ENCODE results near the gene RPTOR.
"Not testable (repeated sequence)": the region's sequence is repeated elsewhere in the genome, so short reads cannot be mapped to it uniquely, and the experiment has no call there.

The RPTOR gene

DNA sequence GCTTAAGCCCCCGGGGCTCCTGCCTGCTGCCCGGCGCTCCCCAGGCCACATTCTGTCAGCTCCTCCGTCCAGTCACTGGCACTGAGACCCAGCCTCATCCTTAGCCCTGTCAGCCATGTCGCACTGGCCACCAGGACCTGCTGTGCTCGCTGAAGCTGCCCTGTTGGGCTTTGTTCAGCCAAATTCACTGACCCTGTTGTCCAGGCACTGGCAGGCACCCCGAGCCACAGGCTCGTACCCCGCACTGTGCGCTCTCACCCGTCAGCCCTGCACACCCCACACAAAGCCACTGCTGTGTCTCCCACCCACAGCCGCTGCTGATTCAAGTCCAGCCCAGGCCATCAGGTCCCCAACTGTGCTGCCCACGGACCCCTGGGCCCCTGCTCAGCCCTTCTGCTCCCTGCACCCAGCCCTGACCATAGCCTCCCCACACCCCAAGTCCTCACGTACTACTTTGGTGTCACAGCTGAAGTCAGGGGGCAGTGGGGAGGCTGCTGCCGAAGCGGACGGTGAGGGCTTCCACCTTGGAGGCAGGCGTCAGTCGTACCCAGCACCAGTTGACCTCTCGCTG lies 315.5 kb downstream of the RPTOR start:
- DNase-seq (ENCODE audit: low read depth in 2 of 2) = no peak

DNA sequence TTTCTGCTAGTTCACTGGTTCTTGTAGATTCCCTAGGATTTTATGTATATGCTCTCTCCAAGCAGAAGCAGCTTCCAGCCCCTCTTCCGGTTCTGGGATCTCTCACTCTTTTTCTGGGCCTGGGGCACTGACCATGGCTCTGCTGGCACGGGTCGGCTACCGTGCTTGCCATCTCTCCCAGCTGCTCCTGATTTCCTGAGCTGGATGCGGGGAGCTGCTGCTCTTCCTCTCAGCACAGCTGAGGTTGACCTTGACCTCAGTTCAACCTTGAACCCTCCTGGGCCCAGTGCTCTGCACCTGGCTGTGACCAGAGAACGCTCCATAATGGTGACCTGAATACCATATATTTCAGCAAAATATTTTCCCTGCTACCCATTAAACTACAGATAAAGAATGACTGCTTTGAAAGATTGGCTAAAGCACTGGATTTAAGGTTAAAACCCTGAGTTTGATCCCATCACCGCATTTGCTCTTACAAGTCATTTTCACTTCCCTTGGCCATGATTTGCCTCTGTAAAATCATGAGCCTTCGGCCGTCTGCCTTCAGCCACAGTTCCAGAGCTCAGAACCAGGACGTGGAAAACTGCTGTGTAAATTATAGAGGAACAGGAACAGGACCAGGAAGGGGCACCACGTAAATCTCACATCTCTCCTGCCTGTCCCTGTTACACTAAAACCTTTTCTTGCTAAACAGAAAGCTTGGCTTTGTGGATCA lies 316.2 kb downstream of the RPTOR start:
- DNase-seq (ENCODE audit: low read depth in 2 of 2) = no peak

GRCh38 chr17:80861418-80861815 lies 316.8 kb downstream of the RPTOR start:
- DNase-seq (ENCODE audit: low read depth in 2 of 2) = no peak

- DNase-seq (ENCODE audit: low read depth in 2 of 2) = no peak
These were observed 317.3 kb downstream of the RPTOR start for GRCh38 chr17:80861892-80862291.

- DNase-seq (ENCODE audit: low read depth in 2 of 2) = no peak
These were observed 317.9 kb downstream of the RPTOR start for GRCh38 chr17:80862481-80862961.

DNA sequence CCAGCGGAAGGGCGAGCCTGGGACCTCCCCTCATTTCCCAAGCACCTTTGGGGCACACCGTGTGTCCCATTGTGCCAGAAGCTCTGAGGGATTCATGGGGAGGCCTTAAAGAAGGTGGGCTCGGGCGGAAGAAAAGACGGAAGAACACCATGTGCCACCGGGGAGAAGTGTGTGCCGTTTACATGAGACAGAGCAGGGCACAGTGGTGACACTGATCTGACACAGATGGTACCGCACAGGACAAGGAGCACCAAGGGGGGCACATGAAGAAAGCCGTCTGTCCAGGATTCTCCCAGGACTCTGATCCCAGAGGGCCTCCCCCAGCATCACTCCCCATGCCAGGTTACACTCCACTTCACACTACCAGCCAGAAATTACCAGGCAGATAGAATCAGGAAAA lies 318.3 kb downstream of the RPTOR start:
- DNase-seq (ENCODE audit: low read depth in 2 of 2) = no peak

DNA sequence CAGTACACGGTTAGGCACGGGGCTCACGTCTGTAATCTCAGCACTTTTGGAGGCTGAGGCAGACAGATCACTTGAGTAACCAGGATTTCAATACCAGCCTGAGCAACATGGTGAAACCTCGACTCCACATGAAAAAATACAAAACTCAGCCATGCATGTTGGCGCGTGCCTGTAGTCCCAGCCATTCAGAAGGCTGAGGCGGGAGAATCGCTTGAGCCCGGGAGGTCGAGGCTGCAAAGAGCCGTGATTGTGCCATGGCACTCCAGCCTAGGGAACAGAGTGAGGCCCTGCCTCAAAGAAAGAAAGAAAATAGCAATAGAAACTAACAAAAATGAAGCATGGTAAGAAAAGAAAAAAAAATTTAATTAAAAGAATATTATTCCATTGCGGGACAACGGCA lies 319.0 kb downstream of the RPTOR start:
- DNase-seq (ENCODE audit: low read depth in 2 of 2) = no peak

DNA sequence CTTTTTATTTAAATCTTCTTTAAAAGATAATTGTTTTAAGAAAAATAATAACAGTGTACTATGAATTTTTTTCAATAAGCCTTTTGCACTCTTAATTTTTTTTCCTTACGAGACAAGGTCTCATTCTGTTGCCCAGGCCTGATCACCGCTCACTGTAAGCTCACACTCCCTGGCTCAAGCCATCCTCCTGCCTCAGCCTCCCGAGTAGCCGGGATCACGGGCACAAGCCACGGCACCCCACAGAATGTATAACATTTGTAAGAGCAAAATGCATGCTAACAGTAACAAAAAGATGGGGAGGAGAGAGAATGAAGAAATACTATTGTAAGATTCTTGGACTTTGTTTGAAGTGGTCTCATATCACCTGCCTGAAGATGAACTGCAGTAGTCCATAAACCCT lies 320.1 kb downstream of the RPTOR start:
- DNase-seq (ENCODE audit: low read depth in 2 of 2) = no peak

DNA sequence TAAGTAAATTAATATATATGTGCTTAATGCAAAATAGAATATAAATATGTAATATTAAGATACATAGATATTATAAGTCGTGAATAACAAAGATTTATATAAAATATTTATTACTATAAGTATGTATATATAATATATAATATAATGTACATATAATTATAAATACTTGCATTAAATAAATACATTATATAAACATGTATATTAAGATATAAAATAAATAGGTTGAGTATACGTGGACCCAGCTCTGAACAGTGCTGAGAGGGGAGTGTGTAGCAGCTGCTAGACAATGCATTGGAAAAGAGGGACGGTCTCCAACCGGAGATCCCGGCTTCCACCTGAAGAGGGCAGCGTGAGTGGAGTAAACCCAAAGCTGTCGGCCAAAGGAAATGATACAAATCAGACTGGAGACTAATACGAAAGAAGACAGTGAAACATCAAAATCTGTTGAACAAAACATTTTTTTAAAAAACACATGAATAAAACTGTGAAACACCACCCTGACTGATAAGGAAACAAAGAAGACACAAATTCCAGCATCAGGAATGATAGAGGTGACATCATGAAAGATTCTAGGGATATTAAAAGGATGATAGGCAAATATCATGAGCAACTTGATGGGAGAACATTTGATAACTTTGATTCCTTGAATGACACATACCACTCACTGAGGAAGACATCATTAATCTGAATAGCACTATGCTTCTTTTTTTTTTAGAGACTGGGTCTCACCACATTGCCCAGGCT lies 321.6 kb downstream of the RPTOR start:
- peak; percentile 20 to 35 for DNase-seq (ENCODE audit: low read depth in 2 of 2)

DNA sequence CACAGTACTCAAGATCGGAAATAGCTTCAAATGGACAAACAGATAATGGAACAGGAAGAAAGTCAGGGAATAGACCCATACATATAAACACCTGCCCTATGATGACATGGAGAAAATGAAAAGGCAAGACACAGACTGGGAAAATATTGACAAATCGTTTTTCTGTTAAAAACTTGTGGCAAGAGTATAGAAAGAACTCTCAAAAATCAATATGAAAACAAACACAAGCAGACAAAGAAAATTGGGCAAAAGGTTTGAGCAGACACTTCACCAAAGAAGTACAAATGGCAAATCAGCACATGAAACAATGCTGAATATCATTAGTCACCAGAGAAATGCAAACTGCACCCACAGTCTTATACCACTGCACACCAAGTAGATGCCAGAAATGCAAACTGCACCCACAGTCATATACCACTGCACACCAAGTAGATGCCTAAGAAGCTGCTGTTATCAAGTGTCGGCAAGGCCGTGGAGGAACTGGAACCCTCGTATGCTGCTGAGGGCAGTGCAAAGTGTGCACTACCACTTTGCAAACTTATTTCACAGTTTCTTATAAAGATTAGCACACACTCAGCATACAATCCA lies 323.5 kb downstream of the RPTOR start:
- no peak for DNase-seq (ENCODE audit: low read depth in 2 of 2)

- DNase-seq (ENCODE audit: low read depth in 2 of 2) = no peak
These were observed 325.0 kb downstream of the RPTOR start for GRCh38 chr17:80869481-80870145.

DNA sequence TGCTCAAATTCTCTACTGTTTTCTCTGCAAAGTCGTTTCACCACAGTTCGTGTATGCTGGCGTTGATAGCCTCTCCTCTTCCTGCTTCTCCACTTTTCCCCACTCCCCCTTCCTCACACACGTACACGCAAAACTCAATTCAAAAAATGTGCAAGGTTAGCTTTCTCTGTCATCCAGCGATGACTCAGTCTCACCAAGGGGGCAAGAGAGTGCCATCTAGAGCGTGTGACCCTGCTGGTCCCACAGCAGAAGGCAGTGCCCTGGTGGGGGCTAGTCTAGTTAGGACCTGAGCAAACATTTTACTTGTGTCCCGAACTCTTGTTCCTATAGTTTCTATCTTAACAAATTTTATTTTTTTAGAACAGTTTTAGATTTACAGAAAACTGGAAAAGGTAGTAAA lies 325.8 kb downstream of the RPTOR start:
- no peak for DNase-seq (ENCODE audit: low read depth in 2 of 2)

GRCh38 chr17:80871341-80871740 lies 326.7 kb downstream of the RPTOR start:
- DNase-seq (ENCODE audit: low read depth in 2 of 2) = no peak

DNA sequence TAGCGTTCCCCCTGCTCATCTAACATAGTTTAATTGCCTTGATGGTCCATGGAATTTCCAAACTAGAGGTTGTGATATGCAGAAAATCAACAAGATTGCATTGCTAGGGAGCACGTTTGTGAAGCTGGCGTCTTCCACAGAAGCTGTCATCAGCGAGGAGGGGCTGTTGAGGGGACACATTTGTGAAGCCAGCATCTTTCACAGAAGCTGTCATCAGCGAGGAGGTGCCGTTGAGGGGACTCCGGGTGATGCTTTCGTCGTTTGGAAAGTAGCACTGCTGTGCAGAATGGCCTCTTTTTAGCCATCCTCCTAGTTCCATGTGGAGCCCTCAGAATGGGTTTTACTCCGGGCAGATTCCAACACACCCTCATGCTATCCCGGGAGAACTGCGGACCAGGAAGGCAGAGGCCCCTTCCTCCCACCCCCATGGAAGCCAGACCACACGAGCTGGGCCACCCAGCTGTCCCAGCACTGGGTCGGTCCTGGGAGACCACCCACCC lies 327.4 kb downstream of the RPTOR start:
- no peak for DNase-seq (ENCODE audit: low read depth in 2 of 2)

- no peak for DNase-seq (ENCODE audit: low read depth in 2 of 2)
These were observed 328.1 kb downstream of the RPTOR start for GRCh38 chr17:80872501-80873306.

DNA sequence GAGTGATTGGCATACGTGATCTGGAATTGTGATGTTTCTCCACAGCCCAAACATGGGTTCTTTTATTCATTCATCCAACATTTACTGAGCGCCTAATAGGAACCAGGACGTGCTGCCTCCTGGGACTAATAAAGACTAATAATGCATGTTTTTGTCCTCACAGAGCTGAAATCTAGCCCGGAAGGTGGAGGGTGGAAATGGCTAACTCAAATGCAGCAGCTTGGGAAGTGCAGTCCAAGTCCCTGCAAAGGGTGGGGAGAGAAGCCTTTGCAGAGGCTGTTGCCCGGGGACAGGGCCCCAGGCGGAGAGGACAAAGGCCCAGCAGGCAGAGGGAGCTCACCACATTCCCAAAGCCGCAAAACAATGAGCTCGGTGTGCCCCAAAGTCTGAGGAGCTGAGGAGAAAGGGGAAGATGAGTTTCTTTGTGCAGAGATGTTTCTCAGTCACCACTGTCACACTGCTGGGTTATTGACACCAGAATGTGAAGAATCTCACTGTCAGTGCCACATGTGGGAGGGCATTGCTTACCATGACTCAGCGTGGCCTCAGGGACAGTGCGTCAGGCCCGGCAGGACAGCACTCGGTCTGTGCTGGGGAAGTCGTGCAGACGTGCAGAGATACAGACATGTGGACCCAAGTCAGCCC lies 328.8 kb downstream of the RPTOR start:
- DNase-seq (ENCODE audit: low read depth in 2 of 2) = no peak

GRCh38 chr17:80874866-80875445 lies 330.3 kb downstream of the RPTOR start:
- DNase-seq (ENCODE audit: low read depth in 2 of 2) = no peak

DNA sequence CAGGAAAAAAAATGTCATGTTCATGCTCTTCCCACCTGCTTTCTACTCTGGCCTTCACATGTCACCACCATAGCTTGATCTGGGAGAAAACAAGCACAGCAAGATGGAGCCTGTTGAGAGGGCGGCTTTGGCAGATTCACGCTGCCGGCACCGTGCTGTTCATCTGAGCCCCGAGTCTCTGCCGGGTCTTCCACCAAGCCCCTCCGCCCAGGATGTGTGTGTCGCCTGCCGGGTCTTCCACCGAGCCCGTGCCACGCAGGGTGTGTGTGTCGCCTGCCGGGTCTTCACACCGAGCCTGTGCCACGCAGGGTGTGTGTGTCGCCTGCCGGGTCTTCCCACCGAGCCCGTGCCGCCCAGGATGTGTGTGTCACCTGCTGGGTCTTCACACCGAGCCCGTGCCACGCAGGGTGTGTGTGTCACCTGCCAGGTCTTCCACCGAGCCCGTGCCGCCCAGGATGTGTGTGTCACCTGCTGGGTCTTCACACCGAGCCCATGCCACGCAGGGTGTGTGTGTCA lies 330.9 kb downstream of the RPTOR start:
- not testable (repeated sequence) for DNase-seq (ENCODE audit: low read depth in 2 of 2)

DNA sequence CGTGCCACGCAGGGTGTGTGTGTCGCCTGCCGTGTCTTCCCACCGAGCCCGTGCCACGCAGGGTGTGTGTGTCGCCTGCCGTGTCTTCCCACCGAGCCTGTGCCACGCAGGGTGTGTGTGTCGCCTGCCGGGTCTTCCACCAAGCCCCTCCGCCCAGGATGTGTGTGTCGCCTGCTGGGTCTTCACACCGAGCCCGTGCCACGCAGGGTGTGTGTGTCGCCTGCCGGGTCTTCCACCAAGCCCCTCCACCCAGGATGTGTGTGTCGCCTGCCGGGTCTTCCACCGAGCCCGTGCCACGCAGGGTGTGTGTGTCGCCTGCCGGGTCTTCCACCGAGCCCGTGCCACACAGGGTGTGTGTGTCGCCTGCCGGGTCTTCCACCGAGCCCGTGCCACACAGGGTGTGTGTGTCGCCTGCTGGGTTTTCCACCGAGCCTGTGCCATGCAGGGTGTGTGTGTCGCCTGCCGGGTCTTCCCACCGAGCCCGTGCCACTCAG lies 331.9 kb downstream of the RPTOR start:
- DNase-seq (ENCODE audit: low read depth in 2 of 2) = not testable (repeated sequence)

Data from fibroblast of skin of left quadriceps (primary cell).